ENCODE data around the gene YBEY. TPM values are rescaled to one million over a fixed set of nuclear protein-coding genes. Genes with fewer than 3 reads are reported as not detected.

YBEY gene
- total RNA-seq, 4 donors from 2014 or later, result 4.7 to 17.9 (median 11.7) TPM

DNA sequence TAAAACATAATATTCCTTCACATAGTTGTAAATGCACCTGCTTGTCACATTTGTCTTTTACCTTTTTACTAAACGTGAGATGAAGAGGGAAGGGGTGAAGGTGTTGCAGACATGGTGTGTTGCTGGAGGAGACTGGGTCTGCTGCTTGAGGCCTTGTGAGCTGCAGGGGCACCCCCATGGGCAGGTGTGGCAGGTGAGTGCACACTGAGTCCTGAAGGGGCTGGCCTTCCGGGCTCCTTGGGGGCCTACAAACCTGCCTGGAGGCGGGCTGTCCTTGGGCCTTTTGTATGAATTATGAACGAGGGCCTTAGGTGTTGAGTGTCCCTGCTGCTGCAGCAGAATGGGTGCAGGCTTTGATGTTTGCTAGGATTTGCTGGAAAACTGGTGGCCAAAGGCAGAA is 41.6 kb downstream of the YBEY start:
- Histone ChIP-seq H3K27ac (no peak overlapping the region), H3K4me3 (no peak overlapping the region), H3K4me1 (peaks cover 4 to 25% (median 13%) of the 10 kb centered on the region in 3 donors), H3K9me3 (no peaks in the 10 kb centered on the region), H3K27me3 (no peaks in the 10 kb centered on the region), H3K36me3 (peaks cover 0 to 63% (median 3%) of the 10 kb centered on the region in 3 donors)
- 46 to 79% methylated on average over 2 to 4 of the region's 4 CpGs for WGBS, 2 donors
- TF ChIP-seq, protein P1, sequence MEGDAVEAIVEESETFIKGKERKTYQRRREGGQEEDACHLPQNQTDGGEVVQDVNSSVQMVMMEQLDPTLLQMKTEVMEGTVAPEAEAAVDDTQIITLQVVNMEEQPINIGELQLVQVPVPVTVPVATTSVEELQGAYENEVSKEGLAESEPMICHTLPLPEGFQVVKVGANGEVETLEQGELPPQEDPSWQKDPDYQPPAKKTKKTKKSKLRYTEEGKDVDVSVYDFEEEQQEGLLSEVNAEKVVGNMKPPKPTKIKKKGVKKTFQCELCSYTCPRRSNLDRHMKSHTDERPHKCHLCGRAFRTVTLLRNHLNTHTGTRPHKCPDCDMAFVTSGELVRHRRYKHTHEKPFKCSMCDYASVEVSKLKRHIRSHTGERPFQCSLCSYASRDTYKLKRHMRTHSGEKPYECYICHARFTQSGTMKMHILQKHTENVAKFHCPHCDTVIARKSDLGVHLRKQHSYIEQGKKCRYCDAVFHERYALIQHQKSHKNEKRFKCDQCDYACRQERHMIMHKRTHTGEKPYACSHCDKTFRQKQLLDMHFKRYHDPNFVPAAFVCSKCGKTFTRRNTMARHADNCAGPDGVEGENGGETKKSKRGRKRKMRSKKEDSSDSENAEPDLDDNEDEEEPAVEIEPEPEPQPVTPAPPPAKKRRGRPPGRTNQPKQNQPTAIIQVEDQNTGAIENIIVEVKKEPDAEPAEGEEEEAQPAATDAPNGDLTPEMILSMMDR (IDR thresholded peaks at IDR 0.05), result no peak
- TF ChIP-seq POLR2A (IDR thresholded peaks at IDR 0.05), result no peak
- intact Hi-C loops (cut with DNase I), result loop anchor here (10.0 kb wide), 1 partner anchor 103 kb away; the partner anchor contains the start of gene LSS
- DNase-seq, result no peak

DNA sequence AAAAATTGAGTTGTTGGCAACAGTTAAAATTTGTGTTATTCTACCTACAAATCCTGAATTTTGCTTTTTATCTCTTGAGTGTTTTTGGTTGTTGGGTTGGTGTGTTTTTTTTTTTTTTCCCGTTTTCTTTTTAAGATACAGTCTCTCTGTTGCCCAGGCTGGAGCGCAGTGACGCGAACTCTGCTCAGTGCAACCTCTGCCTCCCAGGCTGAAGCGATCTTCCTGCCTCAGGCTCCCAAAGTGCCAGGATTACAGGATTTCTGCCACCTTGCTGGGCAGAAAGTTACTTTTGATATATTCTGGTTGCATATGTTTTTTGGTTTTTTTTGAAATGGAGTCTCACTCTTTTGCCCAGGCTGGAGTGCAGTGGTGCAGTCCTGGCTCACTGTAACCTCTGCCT is 42.0 kb downstream of the YBEY start:
- WGBS, 2 donors, result 78 to 80% methylated on average over 5 of the region's 5 CpGs
- TF ChIP-seq POLR2A (IDR thresholded peaks at IDR 0.05), result no peak
- TF ChIP-seq, protein P1 (IDR thresholded peaks at IDR 0.05), result no peak
- H3K4me1 ChIP-seq, result peaks cover 0 to 20% (median 8%) of the 10 kb centered on the region in 3 donors
- peaks cover 0 to 67% (median 3%) of the 10 kb centered on the region in 3 donors for H3K36me3 ChIP-seq
- no peak for DNase-seq
- H3K4me3 ChIP-seq, result no peak overlapping the region
- H3K27ac ChIP-seq, result no peak overlapping the region
- intact Hi-C loops (cut with DNase I), result loop anchor here (10.0 kb wide), 1 partner anchor 103 kb away; the partner anchor contains the start of gene LSS
- no peaks in the 10 kb centered on the region for H3K9me3 ChIP-seq
- H3K27me3 ChIP-seq, result no peaks in the 10 kb centered on the region

DNA sequence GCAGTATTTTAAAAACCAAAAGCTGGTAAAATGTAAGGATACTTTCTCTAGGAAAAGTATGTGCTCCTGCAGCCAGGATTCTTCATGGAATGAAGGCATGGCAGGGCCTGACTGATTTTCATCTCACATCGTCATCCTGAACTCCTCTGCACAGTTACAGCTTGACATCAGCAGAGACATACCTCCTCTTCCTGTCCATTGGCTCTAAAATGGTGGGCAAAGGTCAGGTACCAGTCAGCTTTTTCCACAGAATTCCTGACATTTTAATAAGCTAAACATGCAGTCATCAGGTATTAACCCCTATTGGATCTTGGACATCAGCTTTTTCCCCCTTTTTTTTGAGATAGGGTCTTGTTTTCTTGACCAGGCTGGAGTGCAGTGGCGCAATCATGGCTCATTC is 43.7 kb downstream of the YBEY start:
- no peak overlapping the region for H3K27ac ChIP-seq
- H3K4me3 ChIP-seq, result no peak overlapping the region
- H3K36me3 ChIP-seq, result peaks cover 0 to 80% (median 3%) of the 10 kb centered on the region in 3 donors
- 86 to 93% methylated on average over 2 of the region's 2 CpGs for WGBS, 2 donors
- peaks cover 0 to 18% (median 8%) of the 10 kb centered on the region in 3 donors for H3K4me1 ChIP-seq
- H3K27me3 ChIP-seq, result no peaks in the 10 kb centered on the region
- no peak for DNase-seq
- TF ChIP-seq, protein P1 (IDR thresholded peaks at IDR 0.05), result no peak
- TF ChIP-seq POLR2A (IDR thresholded peaks at IDR 0.05), result no peak
- no peaks in the 10 kb centered on the region for H3K9me3 ChIP-seq
- intact Hi-C loops (cut with DNase I), result loop anchor here (10.0 kb wide), 1 partner anchor 105 kb away; the partner anchor contains the start of gene LSS

DNA sequence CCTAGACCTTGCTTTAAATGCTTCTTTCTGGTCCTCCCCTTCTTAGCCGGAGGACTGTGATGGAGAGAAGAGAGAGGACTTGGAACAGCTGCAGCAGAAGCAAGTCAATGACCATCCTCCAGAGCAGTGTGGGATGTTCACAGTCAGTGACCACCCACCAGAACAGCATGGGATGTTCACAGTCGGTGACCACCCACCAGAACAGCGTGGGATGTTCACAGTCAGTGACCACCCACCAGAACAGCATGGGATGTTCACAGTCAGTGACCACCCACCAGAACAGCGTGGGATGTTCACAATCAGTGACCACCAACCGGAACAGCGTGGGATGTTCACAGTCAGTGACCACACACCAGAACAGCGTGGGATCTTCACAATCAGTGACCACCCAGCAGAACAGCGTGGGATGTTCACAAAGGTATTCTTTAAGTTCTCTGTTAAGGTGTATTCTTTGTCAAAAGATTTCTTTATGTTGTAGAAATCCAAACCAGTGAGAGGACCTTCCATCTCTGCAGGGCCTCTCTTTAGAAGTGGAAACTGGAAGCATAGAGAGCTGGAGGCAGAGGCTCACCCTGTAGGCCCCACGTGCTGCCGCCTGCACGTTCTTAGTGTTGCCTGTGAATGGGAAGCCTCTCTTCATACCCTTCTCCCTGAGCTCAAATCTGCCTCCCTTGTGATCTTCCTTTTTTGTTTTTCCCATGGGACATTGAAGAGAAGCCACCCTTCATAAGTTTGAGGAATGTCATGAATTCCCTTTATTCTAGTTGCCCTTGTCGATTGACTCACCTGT is 48.4 kb downstream of the YBEY start:
- TF ChIP-seq, protein P1 (IDR thresholded peaks at IDR 0.05), result no peak
- TF ChIP-seq POLR2A (IDR thresholded peaks at IDR 0.05), result no peak
- no peaks in the 10 kb centered on the region for H3K9me3 ChIP-seq
- H3K4me3 ChIP-seq, result no peak overlapping the region
- H3K27me3 ChIP-seq, result no peaks in the 10 kb centered on the region
- DNase-seq, result no peak
- H3K36me3 ChIP-seq, result peaks cover 0 to 97% (median 11%) of the 10 kb centered on the region in 3 donors
- no peak overlapping the region for H3K27ac ChIP-seq
- WGBS, 2 donors, result 89 to 93% methylated on average over 11 to 12 of the region's 12 CpGs
- intact Hi-C loops (cut with DNase I), result no loop called here
- no peaks in the 10 kb centered on the region for H3K4me1 ChIP-seq

DNA sequence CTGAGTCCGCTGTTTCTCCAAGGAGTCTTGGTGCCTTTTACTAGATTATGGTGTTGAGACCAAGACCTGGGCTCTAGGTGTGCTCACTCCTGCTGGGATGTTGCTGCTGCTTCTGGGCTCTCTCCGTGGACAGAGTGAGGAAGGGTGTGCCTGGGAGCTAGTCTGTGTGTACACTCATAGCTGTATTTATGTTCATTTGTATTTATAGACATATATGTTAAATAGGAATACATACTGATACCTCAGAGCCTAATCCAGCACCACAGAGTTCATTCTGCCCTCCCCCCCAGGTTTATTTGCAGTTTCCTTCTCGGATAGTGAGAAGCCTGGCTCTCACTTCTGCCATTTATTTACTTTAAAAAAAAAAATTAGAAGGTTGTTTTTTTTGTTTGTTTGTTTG is 50.5 kb downstream of the YBEY start:
- no peak for TF ChIP-seq POLR2A (IDR thresholded peaks at IDR 0.05)
- TF ChIP-seq, protein P1 (IDR thresholded peaks at IDR 0.05), result no peak
- intact Hi-C loops (cut with DNase I), result no loop called here
- Histone ChIP-seq H3K27me3 (no peaks in the 10 kb centered on the region), H3K27ac (no peak overlapping the region), H3K36me3 (peaks cover 0 to 97% (median 8%) of the 10 kb centered on the region in 3 donors), H3K9me3 (no peaks in the 10 kb centered on the region), H3K4me3 (no peak overlapping the region), H3K4me1 (no peaks in the 10 kb centered on the region)
- no peak for DNase-seq
- 98 to 100% methylated on average over 2 to 3 of the region's 3 CpGs for WGBS, 2 donors

All from esophagus squamous epithelium (tissue), 5 donors.